ENCODE data around the gene DDB1.

DNA sequence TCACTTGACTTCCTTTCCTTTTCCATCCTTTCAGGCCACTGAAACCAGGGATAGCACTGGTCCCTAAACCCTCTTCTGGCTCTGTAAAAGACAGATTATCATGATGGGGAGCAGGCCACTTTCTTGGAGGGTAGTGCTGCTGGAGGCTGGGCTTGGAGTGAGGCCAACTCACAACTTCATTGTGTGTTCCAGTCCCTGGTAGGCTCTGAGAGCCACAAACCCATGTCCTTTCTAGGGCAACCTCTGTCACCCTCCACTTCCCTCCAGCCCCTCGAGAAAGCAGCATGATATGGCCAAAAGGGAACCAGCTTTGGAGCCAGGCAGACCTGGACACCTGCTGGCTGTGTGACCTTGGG is 2.4 kb upstream of the DDB1 start:
- TF ChIP-seq HDGF (IDR thresholded peaks at IDR 0.05; ENCODE audit: borderline replicate concordance) (no peak), TARDBP (IDR thresholded peaks at IDR 0.05) (no peak)
